ENCODE measurements around the gene RTN4RL1. TPM values are rescaled to one million over a fixed set of nuclear protein-coding genes. Genes with fewer than 3 reads are reported as not detected.

Gene RTN4RL1
- total RNA-seq, 6 donors from 2014 or later: 5.1 to 7.3 (median 6.2) TPM

GRCh38 chr17:1958134-1958881 is 66.8 kb downstream of the RTN4RL1 start:
- no peak for TF ChIP-seq POLR2AphosphoS5 (IDR thresholded peaks at IDR 0.05)
- no peak for TF ChIP-seq POLR2A (IDR thresholded peaks at IDR 0.05)
- TF ChIP-seq CTCF (IDR thresholded peaks at IDR 0.05): no peak
- TF ChIP-seq EP300 (IDR thresholded peaks at IDR 0.05): no peak
- H3K4me1 ChIP-seq: peaks cover 0 to 14% (median 0%) of the 10 kb centered on the region in 4 donors
- DNase-seq: no peak
- H3K27ac ChIP-seq: no peak overlapping the region
- WGBS, 2 donors: 66 to 68% methylated on average over 21 of the region's 21 CpGs
- H3K36me3 ChIP-seq: no peaks in the 10 kb centered on the region
- H3K9me3 ChIP-seq: no peaks in the 10 kb centered on the region
- ATAC-seq (ENCODE audit: low FRiP score in 2 of 2): no peak
- no peak overlapping the region for H3K4me3 ChIP-seq
- no peaks in the 10 kb centered on the region for H3K27me3 ChIP-seq

- 80 to 89% methylated on average over 6 of the region's 6 CpGs for WGBS, 2 donors
- ATAC-seq (ENCODE audit: low FRiP score in 2 of 2): no peak
- Histone ChIP-seq H3K4me3 (no peak overlapping the region), H3K27ac (no peak overlapping the region), H3K4me1 (peaks cover 0 to 14% (median 0%) of the 10 kb centered on the region in 4 donors), H3K9me3 (no peaks in the 10 kb centered on the region), H3K36me3 (no peaks in the 10 kb centered on the region), H3K27me3 (no peaks in the 10 kb centered on the region)
- DNase-seq: no peak
- no peak for TF ChIP-seq EP300 (IDR thresholded peaks at IDR 0.05)
- no peak for TF ChIP-seq CTCF (IDR thresholded peaks at IDR 0.05)
- TF ChIP-seq POLR2A (IDR thresholded peaks at IDR 0.05): no peak
- TF ChIP-seq POLR2AphosphoS5 (IDR thresholded peaks at IDR 0.05): no peak
Observed at GRCh38 chr17:1957037-1957436, 68.1 kb downstream of the RTN4RL1 start.

- Histone ChIP-seq H3K27ac (no peak overlapping the region), H3K4me1 (peaks cover 0 to 14% (median 0%) of the 10 kb centered on the region in 4 donors), H3K36me3 (no peaks in the 10 kb centered on the region), H3K4me3 (no peak overlapping the region), H3K27me3 (no peaks in the 10 kb centered on the region), H3K9me3 (no peaks in the 10 kb centered on the region)
- TF ChIP-seq CTCF (IDR thresholded peaks at IDR 0.05): no peak
- TF ChIP-seq EP300 (IDR thresholded peaks at IDR 0.05): no peak
- no peak for ATAC-seq (ENCODE audit: low FRiP score in 2 of 2)
- DNase-seq: no peak
- 74 to 77% methylated on average over 13 of the region's 13 CpGs for WGBS, 2 donors
Observed at GRCh38 chr17:1956134-1956533, 69.0 kb downstream of the RTN4RL1 start.

GRCh38 chr17:1953831-1954230 is 71.3 kb downstream of the RTN4RL1 start:
- Histone ChIP-seq H3K4me3 (no peak overlapping the region), H3K36me3 (no peaks in the 10 kb centered on the region), H3K27me3 (no peaks in the 10 kb centered on the region), H3K27ac (no peak overlapping the region), H3K4me1 (no peaks in the 10 kb centered on the region), H3K9me3 (no peaks in the 10 kb centered on the region)
- DNase-seq (no peak), ATAC-seq (ENCODE audit: low FRiP score in 2 of 2) (no peak)
- 78 to 87% methylated on average over 5 of the region's 5 CpGs for WGBS, 2 donors
- TF ChIP-seq EP300 (IDR thresholded peaks at IDR 0.05) (no peak), CTCF (IDR thresholded peaks at IDR 0.05) (no peak), POLR2AphosphoS5 (IDR thresholded peaks at IDR 0.05) (no peak), POLR2A (IDR thresholded peaks at IDR 0.05) (no peak)

GRCh38 chr17:1951920-1952319 is 73.2 kb downstream of the RTN4RL1 start:
- TF ChIP-seq POLR2A (IDR thresholded peaks at IDR 0.05): no peak
- TF ChIP-seq POLR2AphosphoS5 (IDR thresholded peaks at IDR 0.05): no peak
- TF ChIP-seq EP300 (IDR thresholded peaks at IDR 0.05): no peak
- no peak for TF ChIP-seq CTCF (IDR thresholded peaks at IDR 0.05)
- no peaks in the 10 kb centered on the region for H3K36me3 ChIP-seq
- ATAC-seq (ENCODE audit: low FRiP score in 2 of 2) (no peak), DNase-seq (no peak)
- H3K4me3 ChIP-seq: no peak overlapping the region
- peaks cover 0 to 6% (median 2%) of the 10 kb centered on the region in 4 donors for H3K4me1 ChIP-seq
- H3K9me3 ChIP-seq: no peaks in the 10 kb centered on the region
- no peaks in the 10 kb centered on the region for H3K27me3 ChIP-seq
- 74% methylated on average over 12 of the region's 12 CpGs for WGBS, 2 donors
- H3K27ac ChIP-seq: no peak overlapping the region
